ENCODE data around the gene LPO.

- TF ChIP-seq CTCF (IDR thresholded peaks at IDR 0.05) = no peak
- TF ChIP-seq POLR2A (IDR thresholded peaks at IDR 0.05) = no peak
Observed at GRCh38 chr17:58276423-58276822, 38.0 kb downstream of the LPO start.

All from body of pancreas (tissue), 4 donors.